ENCODE results near the gene GORASP1.

Gene GORASP1

GRCh38 chr3:39126532-39127071, 19.2 kb upstream of the GORASP1 start:
- no peak for DNase-seq (ENCODE audit: low read depth in 1 of 2, low spot score in 1 of 2)

DNA sequence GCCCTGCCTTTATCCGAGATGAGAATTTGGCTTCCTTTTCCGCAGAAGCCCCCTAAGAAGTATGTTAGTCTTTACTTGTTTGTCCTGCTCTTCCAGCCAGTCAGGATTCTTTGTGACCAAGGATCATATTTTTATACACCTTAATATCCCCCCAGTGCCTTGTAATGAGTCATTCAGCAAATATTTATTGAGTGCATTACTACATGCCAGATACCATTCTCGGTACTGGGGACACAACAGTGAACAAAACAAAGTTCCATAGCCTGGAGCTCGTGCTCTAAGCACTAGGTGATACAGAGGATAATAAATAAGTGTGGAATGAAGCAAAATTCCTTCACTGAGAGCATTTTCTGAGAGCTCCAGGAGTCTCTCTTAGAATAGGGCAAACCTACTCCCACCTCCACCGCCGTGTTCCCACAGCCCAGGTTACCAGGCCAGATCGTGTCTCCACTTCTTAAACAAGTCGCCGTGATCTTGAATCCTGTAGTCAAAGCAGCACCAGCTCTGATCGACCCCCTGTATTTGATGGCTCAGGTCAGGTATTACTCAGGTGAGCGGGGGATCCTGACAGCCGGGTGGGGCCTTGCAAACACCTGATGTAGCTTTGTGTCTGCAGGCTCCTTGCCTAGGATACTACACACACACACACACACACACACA, 18.5 kb upstream of the GORASP1 start:
- DNase-seq (ENCODE audit: low read depth in 1 of 2, low spot score in 1 of 2), result no peak

DNA sequence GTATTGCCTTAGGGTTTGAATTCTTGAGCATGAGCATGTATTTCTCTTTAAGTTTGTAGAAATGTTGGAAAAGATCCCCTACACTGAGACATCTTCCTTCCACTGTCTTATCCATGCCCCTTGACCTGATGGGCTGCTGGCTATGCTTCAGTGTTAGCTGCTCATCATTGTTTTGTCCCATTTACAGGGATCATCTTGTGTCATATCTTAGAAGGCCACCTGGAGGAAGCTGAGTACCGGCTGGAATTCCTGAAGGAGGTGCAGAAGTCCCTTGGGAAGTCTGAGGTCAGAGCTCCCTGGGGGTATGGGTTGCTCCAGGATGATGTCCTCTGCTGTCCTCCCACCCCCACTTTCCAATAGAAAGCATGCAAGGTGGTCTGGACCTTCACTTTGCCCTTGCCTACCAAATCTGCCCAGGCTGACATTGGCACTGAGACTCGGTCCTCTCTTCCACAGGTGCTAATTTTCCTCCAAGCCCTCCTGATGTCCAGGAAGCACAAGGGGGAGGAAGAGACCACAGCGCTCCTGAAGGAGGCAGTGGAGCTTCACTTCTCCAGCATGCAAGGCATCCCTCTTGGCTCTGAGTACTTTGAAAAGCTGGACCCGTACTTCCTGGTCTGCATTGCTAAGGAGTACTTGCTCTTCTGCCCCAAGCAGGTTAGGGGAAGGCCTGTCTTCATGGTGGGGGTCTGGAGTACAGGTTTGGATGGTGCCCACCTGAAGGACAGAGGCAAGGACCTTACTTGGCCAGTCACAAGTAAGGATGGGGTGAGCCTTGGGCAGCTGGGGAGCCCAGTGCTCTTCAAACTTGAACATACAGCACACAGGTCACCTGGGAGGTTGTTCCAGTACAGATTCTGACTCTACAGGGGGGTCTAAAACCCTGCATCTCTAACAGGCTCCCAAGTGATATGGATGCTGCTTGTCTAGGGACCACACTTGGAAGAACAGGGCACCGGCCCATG, 17.7 kb upstream of the GORASP1 start:
- no peak for DNase-seq (ENCODE audit: low read depth in 1 of 2, low spot score in 1 of 2)

GRCh38 chr3:39122813-39123212, 15.4 kb upstream of the GORASP1 start:
- DNase-seq (ENCODE audit: low read depth in 1 of 2, low spot score in 1 of 2), result no peak

- no peak for DNase-seq (ENCODE audit: low read depth in 1 of 2, low spot score in 1 of 2)
Measured at GRCh38 chr3:39121621-39122020, 14.2 kb upstream of the GORASP1 start.

DNA sequence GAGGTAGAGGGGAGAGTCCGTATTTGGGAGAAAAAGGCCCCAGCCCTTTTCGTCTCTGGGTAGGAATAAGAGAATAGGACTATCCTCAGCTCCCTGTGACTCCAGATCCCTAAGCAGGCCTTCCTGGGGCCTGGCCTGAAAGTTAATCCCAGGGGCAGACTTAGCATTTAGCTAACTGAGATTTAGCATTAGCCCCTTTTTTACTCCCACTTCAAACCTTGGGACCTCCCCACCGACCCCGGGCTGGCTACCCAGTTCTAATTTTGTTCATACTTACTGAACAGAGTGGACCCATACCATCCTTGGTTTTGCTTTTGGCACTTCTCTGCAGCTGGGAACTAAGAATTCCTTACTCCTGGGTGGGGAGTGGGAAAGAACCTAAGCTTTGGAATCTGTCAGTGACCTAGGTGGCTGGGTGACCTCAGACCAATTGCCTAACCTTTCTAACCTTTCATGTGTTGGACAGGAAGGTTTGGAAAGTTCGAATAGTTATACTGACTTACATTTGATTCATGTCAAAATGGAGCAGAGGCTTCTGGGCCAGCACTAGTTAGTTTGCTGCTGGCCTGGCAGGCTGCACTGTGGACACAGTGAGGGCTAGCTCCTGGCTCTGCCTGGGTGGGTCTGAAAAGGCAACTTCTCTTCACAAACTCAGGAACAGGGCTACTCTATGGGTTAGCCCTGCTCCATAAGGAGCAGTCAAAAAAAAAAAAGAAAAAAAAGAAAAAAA, 11.7 kb upstream of the GORASP1 start:
- no peak for DNase-seq (ENCODE audit: low read depth in 1 of 2, low spot score in 1 of 2)

DNA sequence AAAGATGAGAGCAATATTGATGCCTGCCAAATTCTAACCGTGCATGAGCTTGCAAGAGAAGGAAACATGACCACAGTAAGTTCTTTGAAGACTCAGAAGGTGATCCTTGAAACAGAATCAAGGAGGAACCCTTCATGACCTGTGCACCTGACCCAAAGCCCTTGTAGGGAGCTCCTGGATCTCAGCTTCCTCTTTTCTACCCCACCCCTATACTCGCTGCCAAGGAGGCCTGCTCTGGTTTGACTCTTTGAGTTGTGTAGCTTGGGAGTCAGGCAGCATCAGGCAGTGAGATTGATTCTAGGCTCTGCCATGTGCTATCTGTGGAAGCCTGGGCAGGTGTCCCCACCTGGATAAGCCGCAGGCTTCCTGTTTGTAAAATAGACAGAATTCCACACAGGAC, 10.7 kb upstream of the GORASP1 start:
- DNase-seq (ENCODE audit: low read depth in 1 of 2, low spot score in 1 of 2), result no peak

- no peak for DNase-seq (ENCODE audit: low read depth in 1 of 2, low spot score in 1 of 2)
Measured at GRCh38 chr3:39115870-39116269, 8.4 kb upstream of the GORASP1 start.

GRCh38 chr3:39114456-39114855, 7.0 kb upstream of the GORASP1 start:
- DNase-seq (ENCODE audit: low read depth in 1 of 2, low spot score in 1 of 2), result no peak

DNA sequence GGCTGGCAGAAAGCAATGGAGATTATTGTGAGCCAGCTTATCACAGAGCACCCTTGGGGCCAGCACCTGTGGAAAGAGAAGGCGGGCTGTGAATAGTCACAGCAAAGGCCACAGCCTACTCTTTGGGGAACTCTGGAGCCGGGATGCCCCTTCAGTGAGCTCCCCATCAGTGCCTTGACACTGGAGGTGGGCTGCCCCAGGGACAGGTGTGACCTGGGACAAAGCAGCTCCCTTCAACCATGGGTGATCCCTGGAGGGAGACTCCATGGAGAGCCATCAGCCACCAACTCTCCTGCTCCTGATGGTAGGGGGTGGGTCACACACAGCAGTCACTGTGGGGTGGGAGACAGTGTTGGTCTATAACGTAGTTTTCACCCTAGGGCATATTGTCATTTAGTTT, 5.9 kb upstream of the GORASP1 start:
- DNase-seq (ENCODE audit: low read depth in 1 of 2, low spot score in 1 of 2), result no peak

DNA sequence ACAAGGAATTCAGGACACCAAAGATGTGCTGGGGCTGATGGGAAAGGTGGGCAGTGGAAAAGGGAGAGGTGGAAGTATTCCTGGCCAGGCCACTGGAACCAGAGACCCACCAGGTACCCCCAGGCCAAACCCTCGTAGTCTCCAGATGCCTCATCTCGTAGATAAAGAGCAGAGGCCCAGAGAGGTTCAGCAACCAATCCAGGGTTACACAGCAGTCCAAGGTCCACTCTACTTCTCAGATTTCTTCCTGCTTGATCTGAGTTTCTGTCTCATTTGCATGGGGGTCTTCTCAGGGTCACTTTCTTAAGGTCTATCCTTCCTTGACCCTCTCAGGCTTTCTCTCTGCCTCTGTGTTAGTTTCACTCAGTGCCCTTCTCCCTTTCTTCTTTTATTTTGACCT, 5.1 kb upstream of the GORASP1 start:
- no peak for DNase-seq (ENCODE audit: low read depth in 1 of 2, low spot score in 1 of 2)

DNA sequence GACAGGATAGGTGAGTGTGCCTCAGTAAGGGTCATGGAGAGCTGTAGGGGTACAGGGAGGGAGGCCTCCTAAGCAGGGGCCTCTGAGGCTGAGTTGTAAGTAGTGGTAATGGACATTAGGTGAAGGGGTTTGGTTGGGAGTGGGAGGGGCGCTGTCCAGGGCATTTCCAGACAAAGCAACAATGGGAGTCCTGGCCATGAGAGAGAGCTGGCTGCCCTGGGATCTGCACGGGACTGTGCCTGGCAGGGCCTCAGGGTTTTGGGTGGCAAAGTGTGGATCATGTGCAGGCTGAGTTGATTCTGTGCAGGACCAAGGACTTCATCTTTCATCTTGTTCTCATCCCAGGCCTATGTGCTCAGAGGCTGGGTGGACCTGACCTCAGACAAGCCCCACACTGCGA, 4.7 kb upstream of the GORASP1 start:
- no peak for DNase-seq (ENCODE audit: low read depth in 1 of 2, low spot score in 1 of 2)

GRCh38 chr3:39110041-39110639, 2.7 kb upstream of the GORASP1 start:
- DNase-seq (ENCODE audit: low read depth in 1 of 2, low spot score in 1 of 2), result no peak

DNA sequence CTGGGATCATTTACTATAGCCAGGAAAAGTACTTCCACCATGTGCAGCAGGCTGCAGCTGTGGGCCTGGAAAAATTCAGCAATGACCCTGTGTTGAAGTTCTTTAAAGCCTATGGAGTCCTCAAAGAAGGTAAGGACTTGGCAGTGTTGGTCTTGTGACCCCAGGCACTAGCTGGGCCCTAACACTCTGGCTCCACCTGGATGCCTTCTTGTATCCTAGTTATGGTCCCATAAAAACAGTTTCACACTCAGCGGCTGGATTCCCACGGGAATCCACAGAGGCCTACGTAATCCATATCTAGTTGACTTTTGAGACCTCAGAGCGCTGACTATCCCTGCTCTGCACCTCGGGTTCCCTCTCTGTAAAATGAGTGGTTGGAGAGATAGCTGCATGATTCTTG, 1.7 kb upstream of the GORASP1 start:
- DNase-seq (ENCODE audit: low read depth in 1 of 2, low spot score in 1 of 2), result no peak

DNA sequence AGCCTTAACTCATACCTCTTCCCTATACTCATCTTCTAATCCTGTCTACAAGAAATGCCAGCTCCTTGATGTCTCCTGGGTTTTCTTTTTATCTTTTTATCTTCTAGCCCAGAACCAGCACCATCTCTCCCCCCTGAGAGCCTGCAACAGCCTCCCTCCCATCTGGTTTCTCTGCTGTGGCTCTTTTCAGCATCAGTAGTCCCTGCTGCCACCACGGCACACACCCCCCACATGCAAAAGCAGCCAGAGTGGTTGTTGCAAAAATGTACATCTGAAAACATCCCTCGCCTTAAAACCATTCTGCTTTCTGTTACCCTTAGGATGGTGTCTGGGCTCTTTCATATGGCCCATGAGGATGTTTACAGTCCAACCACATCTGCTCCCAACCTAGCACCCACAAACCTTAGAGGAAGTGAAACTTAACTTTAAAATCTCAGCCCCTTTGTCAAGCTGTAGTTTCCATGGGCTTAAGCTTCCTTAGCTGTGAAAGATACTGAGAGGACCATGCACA, 828 bp upstream of the GORASP1 start:
- no peak for DNase-seq (ENCODE audit: low read depth in 1 of 2, low spot score in 1 of 2)

- DNase-seq (ENCODE audit: low read depth in 1 of 2, low spot score in 1 of 2), result no peak
Measured at GRCh38 chr3:39106851-39107387, 508 bp downstream of the GORASP1 start.

GRCh38 chr3:39106281-39106811, 1.1 kb downstream of the GORASP1 start:
- DNase-seq (ENCODE audit: low read depth in 1 of 2, low spot score in 1 of 2), result no peak

- no peak for DNase-seq (ENCODE audit: low read depth in 1 of 2, low spot score in 1 of 2)
Measured at GRCh38 chr3:39105687-39106063, 1.8 kb downstream of the GORASP1 start.

DNA sequence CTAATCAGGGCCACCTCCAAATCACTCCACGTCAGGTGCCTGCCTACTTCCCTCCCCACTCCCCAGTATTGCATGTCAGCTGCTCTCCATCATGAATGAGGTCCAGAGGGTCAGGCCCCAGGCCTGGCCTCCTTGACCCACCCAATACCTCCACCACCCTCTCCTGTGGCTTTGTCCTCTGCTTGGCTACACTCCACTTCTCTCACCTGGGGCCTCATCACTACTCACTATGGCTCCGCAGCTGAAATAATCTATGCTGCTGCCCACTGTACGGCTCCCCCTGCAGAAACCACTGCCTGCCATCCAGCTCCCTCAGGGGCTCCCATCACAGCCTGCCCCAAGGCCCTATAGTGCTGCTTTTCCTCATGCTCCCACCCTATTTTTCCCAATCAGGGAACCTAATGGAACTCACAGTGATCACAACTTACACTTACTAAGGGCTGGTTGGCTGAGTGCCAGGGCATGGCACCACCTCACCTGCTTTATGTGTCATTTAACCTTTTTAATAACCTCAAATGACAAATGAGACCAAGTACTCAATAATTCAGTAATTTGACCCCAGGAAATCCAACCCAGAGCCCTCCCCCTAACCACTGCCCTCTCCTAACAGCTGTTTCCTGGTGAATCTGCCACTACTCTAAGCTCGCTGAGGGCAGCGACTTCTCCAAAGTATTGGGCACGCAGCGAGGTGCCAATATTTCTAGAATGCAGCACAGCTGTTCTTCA, 2.3 kb downstream of the GORASP1 start:
- no peak for DNase-seq (ENCODE audit: low read depth in 1 of 2, low spot score in 1 of 2)
